ENCODE measurements around the gene OR51D1. TPM values are rescaled to one million over a fixed set of nuclear protein-coding genes. Genes with fewer than 3 reads are reported as not detected.

OR51D1 gene
- total and polyA plus RNA-seq, 12 donors, result not detected

DNA sequence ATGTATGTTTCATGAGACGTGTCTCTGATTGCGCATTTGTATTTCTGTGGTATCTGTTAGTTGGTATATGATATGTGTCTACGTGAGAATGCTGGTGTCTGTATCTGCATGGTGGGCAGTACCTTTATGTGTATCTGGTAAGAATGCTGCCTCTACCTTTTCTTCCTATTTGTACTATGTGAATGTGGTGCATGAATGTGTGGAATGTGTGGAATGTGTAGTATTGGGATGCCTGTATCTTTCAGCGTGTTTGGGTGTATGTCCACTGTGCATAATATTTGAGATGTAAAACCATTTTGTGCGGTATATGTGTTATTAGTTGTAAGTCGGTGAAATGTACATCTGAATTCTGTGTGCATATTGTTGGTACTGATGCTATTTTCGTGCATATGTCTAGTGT lies 4.2 kb downstream of the OR51D1 start:
- intact Hi-C loops (cut with DNase I), result loop anchor here in 1 of 10 donors (10.0 kb wide), 1 partner anchor 457 kb away; no protein-coding TSS in a partner anchor
- ATAC-seq, result no peak
- H3K9me3 ChIP-seq, result no peaks in the 10 kb centered on the region
- DNase-seq, result no peak
- no peaks in the 10 kb centered on the region for H3K27me3 ChIP-seq
- H3K4me3 ChIP-seq, result no peak overlapping the region
- TF ChIP-seq, protein P1, sequence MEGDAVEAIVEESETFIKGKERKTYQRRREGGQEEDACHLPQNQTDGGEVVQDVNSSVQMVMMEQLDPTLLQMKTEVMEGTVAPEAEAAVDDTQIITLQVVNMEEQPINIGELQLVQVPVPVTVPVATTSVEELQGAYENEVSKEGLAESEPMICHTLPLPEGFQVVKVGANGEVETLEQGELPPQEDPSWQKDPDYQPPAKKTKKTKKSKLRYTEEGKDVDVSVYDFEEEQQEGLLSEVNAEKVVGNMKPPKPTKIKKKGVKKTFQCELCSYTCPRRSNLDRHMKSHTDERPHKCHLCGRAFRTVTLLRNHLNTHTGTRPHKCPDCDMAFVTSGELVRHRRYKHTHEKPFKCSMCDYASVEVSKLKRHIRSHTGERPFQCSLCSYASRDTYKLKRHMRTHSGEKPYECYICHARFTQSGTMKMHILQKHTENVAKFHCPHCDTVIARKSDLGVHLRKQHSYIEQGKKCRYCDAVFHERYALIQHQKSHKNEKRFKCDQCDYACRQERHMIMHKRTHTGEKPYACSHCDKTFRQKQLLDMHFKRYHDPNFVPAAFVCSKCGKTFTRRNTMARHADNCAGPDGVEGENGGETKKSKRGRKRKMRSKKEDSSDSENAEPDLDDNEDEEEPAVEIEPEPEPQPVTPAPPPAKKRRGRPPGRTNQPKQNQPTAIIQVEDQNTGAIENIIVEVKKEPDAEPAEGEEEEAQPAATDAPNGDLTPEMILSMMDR (IDR thresholded peaks at IDR 0.05), result no peak
- WGBS, 2 donors, result 92% methylated on average over 7 of the region's 7 CpGs
- no peaks in the 10 kb centered on the region for H3K36me3 ChIP-seq
- H3K27ac ChIP-seq, result peak overlapping the region in 7 of 10 donors; percentile 76 to 91 (median 83)
- peaks cover 4 to 52% (median 28%) of the 10 kb centered on the region in 9 donors for H3K4me1 ChIP-seq

DNA sequence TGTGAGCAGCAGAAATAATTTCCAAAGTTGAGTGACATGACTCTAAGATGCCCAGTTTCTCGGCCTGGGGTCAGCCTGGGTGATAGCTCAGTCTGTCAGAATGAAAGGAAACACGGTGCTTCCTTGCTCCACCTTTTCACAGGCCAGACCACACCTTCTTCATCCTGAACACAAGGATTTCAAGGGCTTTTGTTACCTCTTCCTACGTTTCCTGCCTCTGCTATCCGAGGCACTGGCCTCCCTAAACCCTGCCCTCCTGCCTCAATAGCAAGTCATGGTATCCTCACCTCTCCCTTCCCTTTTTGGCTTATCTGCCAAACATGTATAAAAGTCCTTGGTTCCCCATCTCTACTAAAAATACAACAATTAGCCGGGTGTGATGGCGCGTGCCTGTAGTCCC lies 4.8 kb downstream of the OR51D1 start:
- 59 to 72% methylated on average over 7 of the region's 7 CpGs for WGBS, 2 donors
- H3K36me3 ChIP-seq, result no peaks in the 10 kb centered on the region

DNA sequence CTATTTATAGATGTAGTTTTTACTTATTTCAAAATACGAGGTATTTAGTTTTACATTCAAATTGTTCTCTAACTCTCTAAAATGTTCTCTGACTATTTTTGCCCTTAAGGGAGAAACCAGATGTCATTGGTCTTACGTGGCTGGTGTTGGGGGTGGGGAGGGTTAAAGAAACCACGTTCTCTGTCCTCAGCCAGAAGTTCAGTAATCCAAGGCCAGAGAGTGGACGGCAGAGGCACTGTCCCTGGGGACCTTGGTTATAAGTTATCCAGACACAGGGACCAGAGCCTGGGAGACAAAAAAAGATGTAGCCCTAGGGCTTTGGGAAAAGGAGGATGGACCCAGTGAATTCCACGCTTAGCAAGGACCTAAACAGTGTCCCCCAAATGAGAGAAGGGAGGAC lies 5.8 kb downstream of the OR51D1 start:
- peak overlapping the region in 6 of 10 donors; percentile 34 to 58 (median 51) for H3K4me3 ChIP-seq
- peaks cover 4 to 59% (median 38%) of the 10 kb centered on the region in 9 donors for H3K4me1 ChIP-seq

More for the DNA sequence above, 4.8 kb downstream of the OR51D1 start:
- intact Hi-C loops (cut with DNase I), result loop anchor here in 1 of 10 donors (10.0 kb wide), 1 partner anchor 457 kb away; no protein-coding TSS in a partner anchor
- Histone ChIP-seq H3K27me3 (no peaks in the 10 kb centered on the region), H3K4me3 (no peak overlapping the region), H3K27ac (peak overlapping the region in 9 of 10 donors; percentile 13 to 91 (median 82)), H3K4me1 (peaks cover 4 to 54% (median 33%) of the 10 kb centered on the region in 9 donors), H3K9me3 (no peaks in the 10 kb centered on the region)
- ATAC-seq (peak in 7 of 8 donors; percentile 20 to 68 (median 31)), DNase-seq (peak in 1 of 2 donors; percentile 20)
- TF ChIP-seq, protein P1 (IDR thresholded peaks at IDR 0.05), result no peak

DNA sequence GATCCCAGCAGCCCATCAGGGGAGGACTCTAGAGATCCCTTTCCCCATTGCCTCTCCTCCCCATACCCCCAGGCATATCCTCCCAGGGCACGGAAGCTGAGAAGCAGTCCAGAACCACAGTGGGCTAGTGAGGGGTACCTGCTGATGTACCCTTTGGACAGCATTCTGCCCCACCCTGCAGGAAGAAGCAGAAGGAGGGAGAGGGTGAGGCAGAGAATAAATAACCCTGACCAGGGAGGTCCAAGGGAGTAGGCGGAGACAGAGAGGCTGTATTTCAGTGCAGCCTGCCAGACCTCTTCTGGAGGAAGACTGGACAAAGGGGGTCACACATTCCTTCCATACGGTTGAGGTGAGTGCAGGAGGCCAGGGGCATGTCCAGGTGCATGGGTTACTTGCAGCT lies 6.4 kb downstream of the OR51D1 start, which contains the start of gene OR51E1:
Gene OR51E1 (plus strand): TSS at position 301 of the 400 bp plus-strand sequence. CDS start 8,545 bp downstream, outside the sequence.
- Histone ChIP-seq H3K4me1 (peaks cover 4 to 64% (median 44%) of the 10 kb centered on the region in 9 donors), H3K4me3 (peak within 1 kb of the TSS in 9 of 10 donors; percentile 21 to 58 (median 49)), H3K27ac (peak within 1 kb of the TSS; percentile 13 to 91 (median 82)), H3K36me3 (no peaks in the 10 kb centered on the region), H3K9me3 (no peaks in the 10 kb centered on the region), H3K27me3 (no peaks in the 10 kb centered on the region)
- intact Hi-C loops (cut with DNase I), result loop anchor here in 1 of 10 donors (10.0 kb wide), 1 partner anchor 459 kb away; no protein-coding TSS in a partner anchor
- no peak for DNase-seq
- WGBS, 2 donors, result 56 to 68% methylated on average over 3 of the region's 3 CpGs
- TF ChIP-seq, protein P1 (IDR thresholded peaks at IDR 0.05), result no peak
- peak in 6 of 8 donors; percentile 15 to 62 (median 32) for ATAC-seq

More for the DNA sequence above, 5.8 kb downstream of the OR51D1 start:
- Histone ChIP-seq H3K27ac (peak overlapping the region in 9 of 10 donors; percentile 64 to 91 (median 82)), H3K27me3 (no peaks in the 10 kb centered on the region), H3K9me3 (no peaks in the 10 kb centered on the region), H3K36me3 (no peaks in the 10 kb centered on the region)
- intact Hi-C loops (cut with DNase I), result loop anchor here in 1 of 10 donors (10.0 kb wide), 1 partner anchor 458 kb away; no protein-coding TSS in a partner anchor
- whole genome bisulfite sequencing, 2 donors, result 18 to 30% methylated on average over 5 of the region's 5 CpGs
- TF ChIP-seq, protein P1 (IDR thresholded peaks at IDR 0.05), result no peak
- DNase-seq (peak; percentile 40 to 85), ATAC-seq (peak; percentile 62 to 90 (median 78))

Data from heart right ventricle (tissue), 16 donors.